Measurements from ENCODE around the gene GLB1L3. TPM values are rescaled to one million over a fixed set of nuclear protein-coding genes. Genes with fewer than 3 reads are reported as not detected.

Gene GLB1L3
- total RNA-seq, 2 donors from 2014 or later = 7.8 to 14.5 TPM

GRCh38 chr11:134248910-134249480 lies 27.2 kb upstream of the GLB1L3 start:
- H3K27me3 ChIP-seq (replicated peaks; ENCODE audit: insufficient read depth) = no peaks in the 10 kb centered on the region
- no peak for DNase-seq (ENCODE audit: low spot score)
- H3K36me3 ChIP-seq = peaks cover 0 to 4% of the 10 kb centered on the region in 2 donors
- H3K4me1 ChIP-seq (replicated peaks) = no peaks in the 10 kb centered on the region
- 67% methylated on average over 7 of the region's 7 CpGs for WGBS
- no peak overlapping the region for H3K27ac ChIP-seq
- intact Hi-C loops (cut with DNase I) = no loop called here
- no peaks in the 10 kb centered on the region for H3K9me3 ChIP-seq
- TF ChIP-seq POLR2A (IDR thresholded peaks at IDR 0.05) (no peak), POLR2AphosphoS5 (IDR thresholded peaks at IDR 0.05) (no peak), CTCF (IDR thresholded peaks at IDR 0.05) (no peak)
- H3K4me3 ChIP-seq = no peak overlapping the region

- peaks cover 2% of the 10 kb centered on the region for H3K4me1 ChIP-seq (replicated peaks)
- H3K9me3 ChIP-seq = no peaks in the 10 kb centered on the region
- H3K27ac ChIP-seq = no peak overlapping the region
- H3K36me3 ChIP-seq = peaks cover 0 to 4% of the 10 kb centered on the region in 2 donors
- WGBS = 93% methylated on average over 3 of the region's 3 CpGs
- DNase-seq (ENCODE audit: low spot score) = no peak
- no peak for TF ChIP-seq POLR2A (IDR thresholded peaks at IDR 0.05)
- no peak for TF ChIP-seq CTCF (IDR thresholded peaks at IDR 0.05)
- no peak for TF ChIP-seq POLR2AphosphoS5 (IDR thresholded peaks at IDR 0.05)
- no peaks in the 10 kb centered on the region for H3K27me3 ChIP-seq (replicated peaks; ENCODE audit: insufficient read depth)
- no peak overlapping the region for H3K4me3 ChIP-seq
- intact Hi-C loops (cut with DNase I) = loop anchor here (5.0 kb wide), 1 partner anchor 323 kb away; no protein-coding TSS in a partner anchor
These were observed 25.9 kb upstream of the GLB1L3 start for GRCh38 chr11:134250246-134250645.

- Histone ChIP-seq H3K4me3 (no peak overlapping the region), H3K36me3 (peaks cover 0 to 4% of the 10 kb centered on the region in 2 donors), H3K27ac (no peak overlapping the region), H3K9me3 (no peaks in the 10 kb centered on the region), H3K27me3 (replicated peaks; ENCODE audit: insufficient read depth) (no peaks in the 10 kb centered on the region), H3K4me1 (replicated peaks) (peaks cover 2% of the 10 kb centered on the region)
- DNase-seq (ENCODE audit: low spot score) = no peak
- WGBS = 95% methylated on average over 2 of the region's 2 CpGs
- no peak for TF ChIP-seq POLR2A (IDR thresholded peaks at IDR 0.05)
- no peak for TF ChIP-seq CTCF (IDR thresholded peaks at IDR 0.05)
- intact Hi-C loops (cut with DNase I) = loop anchor here (5.0 kb wide), 1 partner anchor 323 kb away; no protein-coding TSS in a partner anchor
These were observed 25.5 kb upstream of the GLB1L3 start for GRCh38 chr11:134250675-134251074.

GRCh38 chr11:134252346-134253187 lies 23.6 kb upstream of the GLB1L3 start:
- Histone ChIP-seq H3K4me3 (peak overlapping the region; percentile 88 to 89), H3K4me1 (replicated peaks) (peaks cover 2% of the 10 kb centered on the region), H3K9me3 (no peaks in the 10 kb centered on the region), H3K27me3 (replicated peaks; ENCODE audit: insufficient read depth) (no peaks in the 10 kb centered on the region), H3K36me3 (peaks cover 0 to 4% of the 10 kb centered on the region in 2 donors), H3K27ac (peak overlapping the region; percentile 51 to 78)
- WGBS = 1% methylated on average over 27 of the region's 27 CpGs
- TF ChIP-seq POLR2AphosphoS5 (IDR thresholded peaks at IDR 0.05) = no peak
- no peak for TF ChIP-seq CTCF (IDR thresholded peaks at IDR 0.05)
- TF ChIP-seq POLR2A (IDR thresholded peaks at IDR 0.05) = no peak
- DNase-seq (ENCODE audit: low spot score) = no peak
- intact Hi-C loops (cut with DNase I) = loop anchor here (5.0 kb wide), 1 partner anchor 325 kb away; no protein-coding TSS in a partner anchor
